ENCODE data around the gene REL.

DNA sequence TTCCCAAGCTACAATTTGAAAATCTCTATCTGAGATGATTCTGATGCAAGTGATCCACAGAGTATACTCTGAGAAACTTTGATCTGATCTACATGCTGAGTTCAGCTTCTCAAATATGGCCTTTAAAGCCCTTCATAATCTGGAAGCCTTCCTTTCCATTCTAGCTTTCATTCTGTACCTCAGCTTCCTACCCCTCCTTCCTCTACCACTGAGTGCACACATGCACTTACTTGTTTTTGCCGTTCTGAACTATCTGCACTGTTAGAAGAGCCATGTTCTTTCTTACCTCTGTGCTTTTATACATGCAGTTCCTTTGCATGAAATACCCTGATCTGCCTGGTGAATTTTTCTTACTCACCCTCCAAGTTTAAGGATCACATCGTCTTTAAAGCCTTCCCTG lies 25.0 kb downstream of the REL start:
- TF ChIP-seq POLR2A (IDR thresholded peaks at IDR 0.05) (no peak), CTCF (IDR thresholded peaks at IDR 0.05) (no peak)
